ENCODE results near the gene PDLIM1. TPM values are rescaled to one million over a fixed set of nuclear protein-coding genes. Genes with fewer than 3 reads are reported as not detected.

PDLIM1 gene
- total RNA-seq, 1 experiment from 2014 or later = 115 TPM

DNA sequence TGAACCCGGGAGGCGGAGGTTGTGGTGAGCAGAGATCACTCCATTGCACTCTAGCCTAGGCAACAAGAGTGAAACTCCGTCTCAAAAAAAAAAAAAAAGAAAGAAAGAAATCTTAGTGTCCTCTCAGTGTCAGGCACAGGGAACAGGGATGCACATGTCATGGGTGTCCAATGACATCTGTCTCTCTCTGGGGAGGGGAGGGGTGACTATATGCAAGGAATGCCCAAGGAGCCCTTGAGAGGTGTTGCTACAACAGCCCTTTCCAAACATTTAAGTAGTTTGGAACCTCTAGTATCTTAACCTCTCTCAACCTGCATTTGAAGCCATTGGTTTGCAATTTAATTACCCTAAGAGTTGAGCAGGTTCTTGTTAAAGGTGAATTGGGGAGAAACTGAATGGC lies 28.9 kb downstream of the PDLIM1 start:
- H4K91ac ChIP-seq (ENCODE audit: insufficient read length, low read depth, low read length) = no peak overlapping the region
- no peak overlapping the region for H3K27ac ChIP-seq (ENCODE audit: insufficient read length, low read depth, low read length)
- H3K56ac ChIP-seq (ENCODE audit: insufficient read length, low read depth, low read length) = no peak overlapping the region
- no peaks in the 10 kb centered on the region for H4K20me1 ChIP-seq (ENCODE audit: control insufficient read depth, insufficient read depth, insufficient read length)
- H2BK120ac ChIP-seq (ENCODE audit: low read depth, low read length, poor library complexity, severe bottlenecking) = no peak overlapping the region
- Mint-ChIP-seq H3K36me3 (ENCODE audit: insufficient read depth in 1 of 3, low read depth in 3 of 3) (peaks cover 24 to 68% (median 58%) of the 10 kb centered on the region in 3 experiments), H3K27ac (peak overlapping the region in 1 of 3 experiments; percentile 39; a peak in 1 of 7 replicates), H3K9me3 (peaks cover 6 to 11% of the 10 kb centered on the region in 2 experiments; a peak in 2 of 5 replicates), H3K27me3 (ENCODE audit: low read depth) (no peaks in the 10 kb centered on the region), H3K4me3 (no peak overlapping the region), H3K4me1 (peaks cover 42 to 50% of the 10 kb centered on the region in 2 experiments)
- H3K14ac ChIP-seq (ENCODE audit: insufficient read depth, low read length) = no peak overlapping the region
- H2BK15ac ChIP-seq (ENCODE audit: low read depth, low read length) = no peak overlapping the region
- no peak overlapping the region for H3K4ac ChIP-seq (ENCODE audit: low read depth, low read length)
- H3K9ac ChIP-seq (ENCODE audit: extremely low read depth, insufficient read length, low read length) = no peak overlapping the region
- no peak overlapping the region for H3K4me2 ChIP-seq (ENCODE audit: insufficient read depth, insufficient read length, low read length)
- DNase-seq = no peak
- peaks cover 13% of the 10 kb centered on the region for H3K4me1 ChIP-seq (ENCODE audit: insufficient read depth, low read length)
- H2BK5ac ChIP-seq (ENCODE audit: insufficient read length, low read length) = no peak overlapping the region
- TF ChIP-seq CTCF (conservative IDR thresholded peaks at IDR 0.05) = no peak
- no CpG with 5 or more reads among the region's 3 CpGs for WGBS (ENCODE audit: extremely low coverage, insufficient read length, low lambda C conversion rate)
- peaks cover 4% of the 10 kb centered on the region for H3K79me1 ChIP-seq (ENCODE audit: insufficient read depth, low read depth, low read length, poor library complexity, severe bottlenecking)
- H2AK5ac ChIP-seq (ENCODE audit: insufficient read length, low read length) = no peak overlapping the region
- no peaks in the 10 kb centered on the region for H3K23me2 ChIP-seq (ENCODE audit: insufficient read length, low read depth, low read length, poor library complexity, severe bottlenecking)
- H4K8ac ChIP-seq (replicated peaks; ENCODE audit: insufficient read length, low read depth, low read length) = no peak overlapping the region
- H3T11ph ChIP-seq (ENCODE audit: low read length) = no peak overlapping the region
- no peaks in the 10 kb centered on the region for H3K9me3 ChIP-seq (ENCODE audit: control insufficient read depth, low read depth, low read length)
- no peak overlapping the region for H3K23ac ChIP-seq (ENCODE audit: insufficient read length, low read depth, low read length)
- no peak overlapping the region for H2AFZ ChIP-seq (ENCODE audit: low read length)
- no peaks in the 10 kb centered on the region for H3K79me2 ChIP-seq (ENCODE audit: insufficient read depth, low read length)
- no peak overlapping the region for H4K5ac ChIP-seq (ENCODE audit: insufficient read length, low read depth, low read length)
- no peak overlapping the region for H3K18ac ChIP-seq (ENCODE audit: insufficient read length, low read depth, low read length)
- no peak overlapping the region for H2BK20ac ChIP-seq (ENCODE audit: low read depth, low read length, poor library complexity, severe bottlenecking)
- H3K27me3 ChIP-seq (ENCODE audit: insufficient read depth, low read length) = no peaks in the 10 kb centered on the region
- H2BK12ac ChIP-seq (ENCODE audit: insufficient read length, low read depth, low read length) = no peak overlapping the region
